Large intestine (tissue), 3 donors: ENCODE results near the gene RASA3. TPM values are rescaled to one million over a fixed set of nuclear protein-coding genes. Genes with fewer than 3 reads are reported as not detected.
"Not testable (repeated sequence)": the region's sequence is repeated elsewhere in the genome, so short reads cannot be mapped to it uniquely, and the experiment has no call there.

Experiments used
- DNase-seq, 2 donors: peaks; one replicate each; pipeline versions ENCODE4 v3.0.0 to v3.0.0-alpha.2; 2013
- H3K27ac ChIP-seq: one replicate; pipeline ENCODE4 v1.5.1; 2013; ENCODE audit warnings: low read length
- H3K27me3 ChIP-seq: 2 replicates; pipeline ENCODE4 v1.6.1; 2013; ENCODE audit warnings: low read length; ENCODE audit not compliant: control insufficient read depth, insufficient read depth
- H3K36me3 ChIP-seq: 2 replicates; pipeline ENCODE4 v1.6.1; 2013; ENCODE audit warnings: low read length; ENCODE audit not compliant: control insufficient read depth, insufficient read depth
- H3K4me1 ChIP-seq: one replicate; pipeline ENCODE4 v1.6.1; 2013; ENCODE audit warnings: low read length; ENCODE audit not compliant: control insufficient read depth, insufficient read depth
- H3K4me3 ChIP-seq: one replicate; pipeline ENCODE4 v1.5.1; 2013; ENCODE audit warnings: low read length
- H3K9me3 ChIP-seq: one replicate; pipeline ENCODE4 v1.6.1; 2013; ENCODE audit warnings: mild to moderate bottlenecking, low read depth, low read length, moderate library complexity; ENCODE audit not compliant: control insufficient read depth
- WGBS: methylation state at CpG from one replicate; pipeline ENCODE4 v1.1.5; 2013; ENCODE audit warnings: low lambda C conversion rate; ENCODE audit not compliant: insufficient coverage; 5-methylcytosine and 5-hydroxymethylcytosine counted together
- polyA plus RNA-seq: library from polyadenylated mRNA; unstranded; fragments of 120-200 nt; gene quantifications from one replicate; pipeline ENCODE4 v1.2.1, GENCODE V29; 2013

The RASA3 gene
- polyA plus RNA-seq, 1 donor = 8.3 TPM

DNA sequence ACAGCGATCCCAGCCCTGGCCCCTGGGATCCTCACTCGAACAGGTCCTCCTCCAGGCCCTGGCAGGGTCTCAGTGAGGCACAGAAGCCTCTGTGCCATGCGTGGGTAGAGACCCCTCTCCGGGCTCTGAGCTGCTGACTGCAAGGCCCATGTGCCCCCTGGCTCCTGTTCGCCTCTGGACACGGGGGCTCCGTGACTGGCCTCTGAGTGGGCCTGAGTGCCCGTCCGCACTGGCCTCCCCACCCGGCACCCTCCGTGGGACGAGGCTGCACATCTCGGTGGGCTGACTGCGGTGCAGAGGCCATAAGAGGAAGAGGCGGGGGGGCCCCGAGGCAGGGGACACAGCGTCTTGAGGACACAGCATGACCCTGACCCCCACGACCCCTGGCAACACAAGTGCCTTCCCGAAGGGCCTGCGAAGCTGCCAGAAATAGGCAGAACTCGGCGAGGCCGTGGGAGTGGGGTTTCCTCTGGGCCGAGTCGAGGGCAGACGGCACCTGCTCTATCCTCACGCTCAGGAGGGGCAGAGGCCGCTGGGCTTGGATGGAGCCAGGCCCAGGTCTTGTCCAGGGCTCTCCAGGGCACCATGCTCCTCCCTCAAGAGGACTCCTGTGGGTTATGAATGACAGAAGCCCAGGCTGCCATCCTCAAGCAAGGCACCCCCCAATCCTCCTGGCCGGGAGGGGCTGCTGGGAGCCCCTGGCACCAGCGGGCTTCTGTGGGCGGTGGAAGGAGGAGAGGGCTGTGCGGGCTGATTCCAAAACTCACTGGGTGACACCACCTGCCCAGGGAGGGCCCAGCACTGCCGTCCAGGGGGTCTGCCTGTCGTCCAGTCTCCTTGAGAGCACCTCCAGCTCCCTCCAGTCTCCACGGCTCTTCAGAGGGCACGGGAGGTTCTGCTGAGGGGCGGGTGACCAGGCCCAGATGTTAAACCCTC, 52.6 kb downstream of the RASA3 start:
- Histone ChIP-seq H3K9me3 (peaks cover 24% of the 10 kb centered on the region), H3K4me3 (no peak overlapping the region), H3K27ac (no peak overlapping the region), H3K4me1 (no peaks in the 10 kb centered on the region), H3K36me3 (peaks cover 4% of the 10 kb centered on the region), H3K27me3 (no peaks in the 10 kb centered on the region)
- DNase-seq = no peak
- WGBS = no CpG with 5 or more reads among the region's 37 CpGs

DNA sequence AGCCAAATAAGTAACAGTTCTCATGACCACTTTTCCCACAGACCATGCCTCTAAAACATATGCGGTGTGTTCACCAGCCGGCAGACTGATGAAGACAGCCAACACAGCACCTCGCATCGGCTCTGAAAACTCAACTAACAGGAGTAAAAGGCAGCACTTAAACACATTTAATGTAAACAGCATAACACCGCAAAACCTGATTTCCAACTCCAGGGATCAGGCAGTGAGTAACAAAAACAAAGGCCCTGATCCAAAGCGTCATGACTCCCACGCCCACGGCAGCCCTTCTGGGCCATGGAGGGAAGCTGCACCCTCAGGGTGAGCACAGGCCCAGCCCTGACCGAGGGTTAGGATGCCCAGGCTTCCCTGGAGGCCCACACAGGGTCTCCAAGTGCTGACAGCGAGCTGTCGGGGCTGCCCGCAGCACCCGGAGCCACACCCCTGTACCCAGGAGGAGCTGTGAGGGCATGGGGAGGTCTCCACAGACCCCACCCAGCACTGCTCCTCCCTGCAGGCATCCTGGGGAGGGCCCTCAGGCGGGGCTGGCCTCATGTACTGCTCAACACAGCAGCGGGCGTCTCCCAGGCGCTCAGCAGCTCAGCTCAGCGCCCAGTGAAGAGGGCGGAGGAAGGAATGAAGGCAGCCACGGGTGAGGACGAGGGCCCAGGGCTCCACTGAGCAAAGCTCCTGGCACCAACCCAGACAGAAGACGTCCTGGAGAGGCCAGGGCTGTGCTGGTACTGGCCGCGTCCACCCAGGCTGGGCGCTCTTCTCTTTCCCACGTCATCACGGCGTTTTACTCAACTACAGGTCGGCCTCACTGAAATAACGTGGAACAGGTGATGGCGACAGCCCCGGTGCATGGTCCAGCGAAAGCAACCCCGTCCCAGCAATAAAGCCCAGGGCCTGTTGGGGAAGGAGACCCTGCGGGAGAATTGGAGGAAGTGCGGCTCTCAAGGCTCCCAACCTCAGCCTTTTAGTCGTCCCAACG, 53.7 kb downstream of the RASA3 start:
- no peak for DNase-seq
- no CpG with 5 or more reads among the region's 38 CpGs for WGBS
- H3K27ac ChIP-seq = no peak overlapping the region

DNA sequence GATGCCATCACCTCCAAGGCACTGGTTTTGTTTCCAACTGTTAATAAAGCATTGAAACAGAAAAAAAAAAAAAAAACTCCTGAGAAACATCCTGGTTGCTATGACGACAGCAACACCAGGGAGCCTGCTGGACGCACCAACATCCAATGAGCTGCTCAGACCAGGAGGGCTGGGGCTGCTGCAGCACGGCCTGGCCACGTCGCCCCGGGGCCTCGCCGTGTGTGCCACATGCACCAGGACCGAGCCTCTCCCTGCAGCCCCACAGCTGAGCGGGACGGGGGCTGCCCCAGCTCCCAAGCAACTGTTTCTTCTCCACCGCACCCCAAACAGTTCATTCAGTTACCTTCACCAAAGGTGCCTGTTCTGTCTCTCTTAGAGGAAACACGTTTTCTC, 54.5 kb downstream of the RASA3 start:
- Histone ChIP-seq H3K36me3 (peaks cover 10% of the 10 kb centered on the region), H3K4me1 (no peaks in the 10 kb centered on the region), H3K27me3 (no peaks in the 10 kb centered on the region), H3K4me3 (no peak overlapping the region), H3K27ac (no peak overlapping the region), H3K9me3 (peaks cover 22% of the 10 kb centered on the region)
- no peak for DNase-seq
- WGBS = no CpG with 5 or more reads among the region's 13 CpGs

More for the DNA sequence above, 53.7 kb downstream of the RASA3 start:
- Histone ChIP-seq H3K4me3 (no peak overlapping the region), H3K27me3 (no peaks in the 10 kb centered on the region), H3K36me3 (peaks cover 7% of the 10 kb centered on the region), H3K9me3 (peaks cover 24% of the 10 kb centered on the region), H3K4me1 (no peaks in the 10 kb centered on the region)

- WGBS = no CpG with 5 or more reads among the region's 34 CpGs
These were observed 55.1 kb downstream of the RASA3 start for GRCh38 chr13:114077099-114077932.

DNA sequence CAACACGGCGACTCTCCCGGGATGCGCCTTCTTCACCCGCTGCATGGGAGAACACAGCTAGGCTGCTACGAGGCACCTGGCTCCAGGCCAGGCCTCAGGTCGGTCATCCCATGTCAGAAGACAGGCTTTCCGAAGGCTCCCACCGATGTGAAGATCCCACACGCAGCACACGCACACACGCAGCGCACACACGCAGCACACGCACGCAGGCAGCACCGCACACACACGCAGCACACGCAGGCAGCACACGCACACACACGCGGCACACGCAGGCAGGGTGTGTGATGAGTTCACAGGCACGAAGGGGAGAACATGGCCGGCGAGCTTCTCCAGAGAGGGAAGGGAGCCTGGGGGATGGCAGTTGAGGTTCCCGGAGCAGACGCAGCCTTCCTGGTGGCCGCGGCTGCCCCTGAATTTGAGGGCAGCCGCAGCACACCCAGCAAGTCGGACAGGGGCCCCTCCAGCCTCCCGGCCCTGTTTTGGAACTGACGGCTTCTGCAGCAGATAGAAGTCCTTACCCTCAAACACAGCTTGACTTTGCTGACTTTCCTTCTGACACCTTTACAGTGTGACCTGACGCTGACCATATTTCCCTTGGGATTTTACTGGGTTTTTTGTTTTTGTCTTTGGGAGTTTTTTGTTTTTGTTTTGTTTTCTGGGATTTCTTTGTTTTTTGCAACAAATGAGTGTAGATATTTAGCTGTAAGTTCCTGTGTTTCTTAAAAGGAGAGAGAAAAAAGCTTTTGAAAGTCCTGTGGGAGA, 55.9 kb downstream of the RASA3 start:
- no peak for DNase-seq
- Histone ChIP-seq H3K4me3 (no peak overlapping the region), H3K27me3 (no peaks in the 10 kb centered on the region), H3K36me3 (peaks cover 14% of the 10 kb centered on the region), H3K9me3 (peaks cover 13% of the 10 kb centered on the region), H3K27ac (no peak overlapping the region), H3K4me1 (no peaks in the 10 kb centered on the region)
- 100% methylated on average over 1 of the region's 35 CpGs for WGBS

More at GRCh38 chr13:114077099-114077932, 55.1 kb downstream of the RASA3 start:
- H3K4me1 ChIP-seq = no peaks in the 10 kb centered on the region
- peaks cover 21% of the 10 kb centered on the region for H3K9me3 ChIP-seq
- no peak overlapping the region for H3K27ac ChIP-seq
- no peak overlapping the region for H3K4me3 ChIP-seq
- H3K27me3 ChIP-seq = no peaks in the 10 kb centered on the region
- peaks cover 13% of the 10 kb centered on the region for H3K36me3 ChIP-seq
- DNase-seq = no peak

DNA sequence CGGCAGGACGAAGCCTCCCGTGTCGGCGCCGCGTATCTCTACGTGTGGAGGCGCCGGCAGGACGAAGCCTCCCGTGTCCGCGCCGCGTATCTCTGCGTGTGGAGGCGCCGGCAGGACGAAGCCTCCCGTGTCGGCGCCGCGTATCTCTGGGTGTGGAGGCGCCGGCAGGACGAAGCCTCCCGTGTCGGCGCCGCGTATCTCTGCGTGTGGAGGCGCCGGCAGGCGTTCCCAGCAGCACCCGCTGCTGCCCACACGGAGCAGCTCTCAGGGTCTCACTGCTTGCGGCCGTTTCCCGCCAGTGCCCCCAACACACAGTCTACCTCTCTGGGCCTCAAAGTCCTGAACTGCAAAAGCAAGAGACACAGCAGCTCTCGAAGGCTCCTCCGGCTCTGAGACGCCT, 56.6 kb downstream of the RASA3 start:
- peaks cover 18% of the 10 kb centered on the region for H3K36me3 ChIP-seq
- not testable (repeated sequence) for H3K27ac ChIP-seq, H3K27me3 ChIP-seq, H3K4me3 ChIP-seq, H3K4me1 ChIP-seq, DNase-seq, H3K9me3 ChIP-seq
- WGBS = no CpG with 5 or more reads among the region's 45 CpGs

DNA sequence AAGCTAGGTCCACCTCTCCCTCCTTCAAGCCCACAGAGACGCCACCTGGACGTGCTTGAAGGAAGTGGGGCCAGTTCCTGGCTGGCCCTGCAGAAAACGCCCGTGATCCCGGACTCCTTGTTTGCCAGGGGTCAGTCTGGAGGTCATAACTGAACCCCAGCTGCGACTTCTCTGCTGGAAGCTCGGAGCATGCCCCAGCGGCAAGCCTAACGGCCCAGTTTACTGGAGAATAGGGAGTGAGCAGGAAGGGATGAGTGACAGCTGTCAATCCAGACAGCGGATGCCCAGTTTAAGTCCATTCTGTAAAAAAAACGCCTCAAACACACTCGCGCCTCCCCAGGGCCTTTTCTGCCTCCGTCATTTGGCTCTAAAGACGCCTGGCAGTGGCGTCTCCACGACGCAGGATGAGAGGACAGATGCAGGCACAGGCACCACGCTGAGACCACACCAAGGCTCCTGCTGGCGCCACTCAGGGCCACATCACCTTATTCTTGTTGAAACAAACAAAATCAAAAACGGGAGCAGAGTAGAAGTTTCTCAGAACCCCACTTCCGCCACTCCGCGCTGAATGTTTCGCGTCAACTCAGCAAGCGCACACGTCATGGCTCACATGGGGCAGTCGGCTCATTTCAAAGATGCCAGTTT, 57.6 kb downstream of the RASA3 start:
- no peak for DNase-seq
- no peak overlapping the region for H3K4me3 ChIP-seq
- peaks cover 9% of the 10 kb centered on the region for H3K9me3 ChIP-seq
- H3K27ac ChIP-seq = no peak overlapping the region
- WGBS = no CpG with 5 or more reads among the region's 29 CpGs
- no peaks in the 10 kb centered on the region for H3K4me1 ChIP-seq
- H3K36me3 ChIP-seq = peaks cover 18% of the 10 kb centered on the region
- no peaks in the 10 kb centered on the region for H3K27me3 ChIP-seq

DNA sequence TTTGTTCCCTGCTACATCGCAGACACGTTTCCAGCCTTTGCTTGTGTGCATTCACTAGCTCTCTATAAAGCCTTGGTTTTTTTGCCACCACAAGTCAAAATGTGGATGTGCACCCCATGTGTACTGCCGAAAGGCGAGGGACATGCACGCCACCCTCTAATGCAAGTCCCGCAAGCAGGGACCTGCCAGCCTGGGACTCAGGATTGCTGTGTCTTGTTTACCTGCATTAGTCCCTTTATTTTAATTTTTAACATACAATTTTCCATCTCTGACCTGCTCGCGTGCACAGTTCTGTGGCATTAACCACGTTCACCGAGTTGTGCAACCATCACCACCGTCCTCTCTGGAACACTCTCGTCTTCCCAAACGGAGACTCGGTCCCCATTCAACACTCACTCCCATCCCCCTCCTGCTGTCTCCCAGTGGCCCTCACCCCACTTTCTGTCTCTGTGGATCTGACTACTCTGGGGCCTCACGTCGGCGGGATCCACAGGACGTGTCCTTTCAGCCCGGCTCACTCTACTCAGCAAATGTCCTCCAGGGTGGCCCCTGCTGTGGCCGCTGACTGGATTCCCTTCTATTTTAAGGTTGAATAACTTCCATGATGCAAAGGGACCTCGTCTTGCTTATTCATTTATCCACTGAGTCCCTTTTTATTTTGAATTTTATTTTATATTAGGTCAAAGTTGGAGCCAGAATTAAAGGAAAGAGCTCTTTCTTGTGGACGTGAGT, 58.4 kb downstream of the RASA3 start:
- Histone ChIP-seq H3K4me1 (no peaks in the 10 kb centered on the region), H3K9me3 (peaks cover 9% of the 10 kb centered on the region), H3K4me3 (no peak overlapping the region), H3K27me3 (no peaks in the 10 kb centered on the region), H3K36me3 (peaks cover 18% of the 10 kb centered on the region), H3K27ac (no peak overlapping the region)
- WGBS = 94% methylated on average over 6 of the region's 22 CpGs
- DNase-seq = no peak
